ENCODE results near the gene CALR.

Gene CALR

GRCh38 chr19:12983542-12984142 is 45.2 kb downstream of the CALR start:
- DNase-seq, result peak; percentile 73

- DNase-seq, result no peak
These were observed 45.8 kb downstream of the CALR start for GRCh38 chr19:12984143-12984627.

- DNase-seq, result peak; percentile 26
These were observed 46.3 kb downstream of the CALR start for GRCh38 chr19:12984683-12985048.

- no peak for DNase-seq
These were observed 46.8 kb downstream of the CALR start for GRCh38 chr19:12985049-12985776.

DNA sequence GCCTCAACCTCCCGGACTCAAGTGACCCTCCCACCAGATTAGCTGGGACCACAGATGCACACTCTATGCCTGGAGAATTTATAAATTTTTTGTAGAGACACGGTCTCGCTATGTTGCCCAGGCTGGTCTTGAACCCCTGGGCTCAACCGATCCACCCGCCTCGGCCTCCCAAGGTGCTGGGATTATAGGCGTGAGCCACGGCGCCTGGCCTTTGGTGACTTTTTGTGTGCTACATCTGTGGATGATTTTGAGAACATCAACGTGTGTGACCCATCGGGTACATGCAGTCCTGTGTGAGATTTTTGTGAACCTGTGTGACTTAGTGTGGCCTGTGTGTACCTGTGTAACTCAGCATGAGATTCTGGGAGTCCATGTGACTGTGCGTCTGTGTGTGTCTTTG is 48.3 kb downstream of the CALR start:
- DNase-seq, result no peak

GRCh38 chr19:12987190-12987589 is 48.8 kb downstream of the CALR start:
- no peak for DNase-seq

GRCh38 chr19:12987781-12988180 is 49.4 kb downstream of the CALR start:
- DNase-seq, result no peak

DNA sequence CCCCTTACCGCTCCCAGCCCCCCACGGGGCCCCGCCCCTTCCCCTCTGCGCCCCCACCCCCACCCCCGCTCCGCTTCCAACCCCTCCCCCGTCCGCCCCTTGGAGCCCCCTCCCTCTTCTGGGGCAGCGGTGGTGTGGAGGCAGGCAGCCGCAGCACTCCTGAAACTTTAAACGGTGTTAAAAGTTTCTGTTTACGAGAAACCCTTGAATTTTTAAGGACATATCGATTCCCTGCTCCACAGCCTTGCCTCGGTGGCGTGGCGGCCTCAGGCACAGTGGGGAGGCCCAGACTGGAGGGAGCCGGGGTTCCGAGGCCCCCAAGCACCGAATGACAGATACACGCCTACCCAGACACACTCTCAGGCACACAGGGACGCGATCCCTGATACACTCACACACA is 52.0 kb downstream of the CALR start:
- no peak for DNase-seq

DNA sequence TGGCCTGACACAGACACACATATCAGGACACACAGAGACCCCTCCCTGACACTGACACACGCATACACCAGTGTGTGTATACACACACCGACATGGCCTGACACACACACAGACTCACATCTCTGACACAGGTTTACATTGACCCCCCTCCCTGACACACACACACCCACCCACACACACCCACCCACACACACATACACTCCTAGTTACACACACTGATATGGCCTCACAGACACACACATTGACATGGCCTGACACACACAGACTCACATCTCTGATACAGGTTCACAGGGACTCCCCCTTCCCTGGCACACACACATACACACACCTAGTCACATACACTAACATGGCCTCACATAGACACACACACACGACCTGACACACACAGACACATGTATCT is 52.4 kb downstream of the CALR start:
- no peak for DNase-seq

- no peak for DNase-seq
These were observed 52.9 kb downstream of the CALR start for GRCh38 chr19:12991296-12991695.

DNA sequence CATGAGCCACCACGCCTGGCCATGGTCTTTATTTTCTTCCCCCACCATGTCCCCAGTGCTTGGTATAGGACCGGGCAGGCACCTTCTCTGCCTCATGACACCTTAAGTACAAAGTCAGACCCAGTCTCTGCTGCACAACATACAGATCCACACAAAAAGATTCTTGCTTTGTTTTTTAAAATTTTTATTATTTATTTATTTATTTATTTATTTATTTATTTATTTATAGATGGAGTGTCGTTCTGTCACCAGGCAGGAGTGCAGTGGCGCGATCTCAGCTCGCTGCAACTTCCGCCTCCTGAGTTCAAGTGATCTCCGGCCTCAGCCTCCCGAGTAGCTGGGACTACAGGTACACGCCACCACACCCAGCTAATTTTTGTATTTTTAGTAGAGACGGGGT is 54.3 kb downstream of the CALR start:
- DNase-seq, result no peak

DNA sequence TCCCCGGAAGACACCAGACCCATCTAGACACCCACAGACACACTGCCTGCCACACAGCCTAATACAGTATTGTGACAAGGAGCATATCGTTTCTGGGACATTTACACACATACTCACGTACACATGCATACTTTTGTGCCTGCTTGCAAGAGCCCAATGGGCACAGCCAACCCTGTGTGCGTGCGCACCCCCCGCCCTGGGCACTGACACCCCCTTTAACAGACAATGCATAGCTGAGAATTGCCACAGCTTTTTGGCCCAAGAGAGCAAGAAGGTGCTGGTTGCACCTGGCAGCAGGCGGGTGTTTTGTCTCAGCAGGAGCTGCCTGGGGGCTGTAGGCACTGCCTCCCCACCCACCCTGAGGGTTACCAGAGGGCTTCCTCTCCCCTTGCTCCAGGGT is 55.2 kb downstream of the CALR start:
- DNase-seq, result no peak
